Panc1 (cell line): Measurements from ENCODE around the gene NFIB. TPM values are rescaled to one million over a fixed set of nuclear protein-coding genes. Genes with fewer than 3 reads are reported as not detected.

Source experiments
- ATAC-seq: fragments of 200-7000 bp; cut with Tn5 transposase; 2 replicates; pipeline ENCODE4 v1.9.1; 2020; ENCODE audit warnings: mild to moderate bottlenecking, moderate library complexity
- BruUV-seq: library from RNA; stranded (reverse); fragments of 400-500 nt; replicated peaks from 2 replicates; lab custom pipeline; 2021; lab: Mats Ljungman, UMichigan
- CTCF ChIA-PET: fragments of 300-600 bp; sonication (Branson Sonifier 250); formaldehyde crosslinking; loops from one replicate; lab custom pipeline; 2022; ENCODE audit warnings: antibody characterized with exemption; lab: Charles Lee
- POLR2A ChIA-PET: fragments of 300-600 bp; sonication (Branson Sonifier 250); formaldehyde crosslinking; loops from one replicate; lab custom pipeline; 2022; ENCODE audit warnings: antibody characterized with exemption; lab: Charles Lee
- DNase-seq: peaks from one replicate; pipeline ENCODE4 v3.0.0-alpha.2; 2010; ENCODE audit warnings: low read depth, low spot score
- H3K27ac ChIP-seq: 2 replicates; pipeline ENCODE4 v1.5.1; 2011; ENCODE audit warnings: mild to moderate bottlenecking, low read length, inconsistent platforms
- H3K27me3 ChIP-seq: fragments of 200-500 bp; sonication (Bioruptor generic); 2 replicates; pipeline ENCODE4 v1.6.0; 2014; ENCODE audit warnings: low read length, inconsistent platforms; ENCODE audit not compliant: control insufficient read depth, insufficient read depth
- H3K36me3 ChIP-seq: fragments of 200-500 bp; sonication (Bioruptor generic); 2 replicates; pipeline ENCODE4 v1.5.1; 2014; ENCODE audit warnings: inconsistent platforms, mild to moderate bottlenecking, low read length, moderate library complexity; ENCODE audit not compliant: control insufficient read depth, insufficient read depth
- H3K4me1 ChIP-seq: 2 replicates; pipeline ENCODE4 v1.5.1; 2011; ENCODE audit warnings: inconsistent platforms, mild to moderate bottlenecking, low read length, moderate library complexity; ENCODE audit not compliant: control insufficient read depth, insufficient read depth
- H3K4me3 ChIP-seq, 2 experiments: 2 replicates each; pipeline ENCODE4 v1.5.1; 2011 to 2012; ENCODE audit warnings: low read depth in 2 of 2, low read length in 2 of 2, mild to moderate bottlenecking in 2 of 2, inconsistent platforms in 1 of 2, moderate library complexity in 1 of 2
- H3K9me3 ChIP-seq: fragments of 200-500 bp; sonication (Bioruptor generic); 2 replicates; pipeline ENCODE4 v1.5.1; 2014; ENCODE audit warnings: low read depth, mild to moderate bottlenecking, inconsistent platforms, low read length, moderate library complexity; ENCODE audit not compliant: control insufficient read depth, insufficient read depth
- POLR2AphosphoS5 ChIP-seq: IDR thresholded peaks from 2 replicates; pipeline ENCODE4 v1.6.1; 2012; ENCODE audit warnings: mild to moderate bottlenecking, low read depth, low read length, moderate library complexity
- SIN3A ChIP-seq: IDR thresholded peaks from 2 replicates; pipeline ENCODE4 v1.6.1; 2012; ENCODE audit warnings: low read depth, mild to moderate bottlenecking, low read length, moderate library complexity, borderline replicate concordance; ENCODE audit not compliant: insufficient read depth
- TCF7L2 ChIP-seq: IDR thresholded peaks from 2 replicates; pipeline ENCODE4 v1.6.1; 2011; ENCODE audit warnings: mild to moderate bottlenecking, low read depth, low read length, inconsistent platforms
- in situ Hi-C: cut with HindIII; loops from 2 replicates; pipeline ENCODE4 v1.10.0; 2016; ENCODE audit warnings: low sequenced_read_pairs, low pct_unique_long_range_greater_than_20kb
- intact Hi-C: fragments of 100-400 bp; cut with micrococcal nuclease; formaldehyde crosslinking; loops from one replicate; pipeline ENCODE4 v1.10.0; 2022; ENCODE audit not compliant: unreplicated experiment
- total RNA-seq: library from RNA; stranded (reverse); gene quantifications from one replicate; pipeline ENCODE4 v1.2.1, GENCODE V29; 2021; ENCODE audit not compliant: unreplicated experiment
- TF ChIP-seq, protein P1 (sequence below), 2 experiments: IDR thresholded peaks; 2 replicates each; pipeline ENCODE4 v1.6.1; 2011 to 2012; ENCODE audit warnings: low read depth in 2 of 2, control low read depth in 1 of 2, low read length in 1 of 2, mild to moderate bottlenecking in 1 of 2, moderate library complexity in 1 of 2; ENCODE audit not compliant: insufficient read depth in 1 of 2
- TF ChIP-seq, protein P2 (sequence below): fragments of 450-650 bp; IDR thresholded peaks from 2 replicates; pipeline ENCODE4 v1.5.1; 2017; ENCODE audit warnings: mild to moderate bottlenecking

Gene NFIB
- total RNA-seq, 1 experiment from 2014 or later = 26.7 TPM

GRCh38 chr9:14273696-14274121 is 40.2 kb downstream of the NFIB start:
- no peak for DNase-seq
- CTCF ChIA-PET = no interaction called here
- Histone ChIP-seq H3K4me3 (no peak overlapping the region), H3K27me3 (no peaks in the 10 kb centered on the region), H3K9me3 (no peaks in the 10 kb centered on the region), H3K36me3 (no peaks in the 10 kb centered on the region), H3K27ac (no peak overlapping the region), H3K4me1 (no peaks in the 10 kb centered on the region; the same call in 1 of the 2 replicates)
- TF ChIP-seq, protein P1, sequence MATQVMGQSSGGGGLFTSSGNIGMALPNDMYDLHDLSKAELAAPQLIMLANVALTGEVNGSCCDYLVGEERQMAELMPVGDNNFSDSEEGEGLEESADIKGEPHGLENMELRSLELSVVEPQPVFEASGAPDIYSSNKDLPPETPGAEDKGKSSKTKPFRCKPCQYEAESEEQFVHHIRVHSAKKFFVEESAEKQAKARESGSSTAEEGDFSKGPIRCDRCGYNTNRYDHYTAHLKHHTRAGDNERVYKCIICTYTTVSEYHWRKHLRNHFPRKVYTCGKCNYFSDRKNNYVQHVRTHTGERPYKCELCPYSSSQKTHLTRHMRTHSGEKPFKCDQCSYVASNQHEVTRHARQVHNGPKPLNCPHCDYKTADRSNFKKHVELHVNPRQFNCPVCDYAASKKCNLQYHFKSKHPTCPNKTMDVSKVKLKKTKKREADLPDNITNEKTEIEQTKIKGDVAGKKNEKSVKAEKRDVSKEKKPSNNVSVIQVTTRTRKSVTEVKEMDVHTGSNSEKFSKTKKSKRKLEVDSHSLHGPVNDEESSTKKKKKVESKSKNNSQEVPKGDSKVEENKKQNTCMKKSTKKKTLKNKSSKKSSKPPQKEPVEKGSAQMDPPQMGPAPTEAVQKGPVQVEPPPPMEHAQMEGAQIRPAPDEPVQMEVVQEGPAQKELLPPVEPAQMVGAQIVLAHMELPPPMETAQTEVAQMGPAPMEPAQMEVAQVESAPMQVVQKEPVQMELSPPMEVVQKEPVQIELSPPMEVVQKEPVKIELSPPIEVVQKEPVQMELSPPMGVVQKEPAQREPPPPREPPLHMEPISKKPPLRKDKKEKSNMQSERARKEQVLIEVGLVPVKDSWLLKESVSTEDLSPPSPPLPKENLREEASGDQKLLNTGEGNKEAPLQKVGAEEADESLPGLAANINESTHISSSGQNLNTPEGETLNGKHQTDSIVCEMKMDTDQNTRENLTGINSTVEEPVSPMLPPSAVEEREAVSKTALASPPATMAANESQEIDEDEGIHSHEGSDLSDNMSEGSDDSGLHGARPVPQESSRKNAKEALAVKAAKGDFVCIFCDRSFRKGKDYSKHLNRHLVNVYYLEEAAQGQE (IDR thresholded peaks at IDR 0.05; ENCODE audit: insufficient read depth in 1 of 2, low read depth in 2 of 2, low read length in 1 of 2) = no peak
- no peak for TF ChIP-seq SIN3A
- no peak for TF ChIP-seq TCF7L2
- no peak for TF ChIP-seq POLR2AphosphoS5
- TF ChIP-seq, protein P2, sequence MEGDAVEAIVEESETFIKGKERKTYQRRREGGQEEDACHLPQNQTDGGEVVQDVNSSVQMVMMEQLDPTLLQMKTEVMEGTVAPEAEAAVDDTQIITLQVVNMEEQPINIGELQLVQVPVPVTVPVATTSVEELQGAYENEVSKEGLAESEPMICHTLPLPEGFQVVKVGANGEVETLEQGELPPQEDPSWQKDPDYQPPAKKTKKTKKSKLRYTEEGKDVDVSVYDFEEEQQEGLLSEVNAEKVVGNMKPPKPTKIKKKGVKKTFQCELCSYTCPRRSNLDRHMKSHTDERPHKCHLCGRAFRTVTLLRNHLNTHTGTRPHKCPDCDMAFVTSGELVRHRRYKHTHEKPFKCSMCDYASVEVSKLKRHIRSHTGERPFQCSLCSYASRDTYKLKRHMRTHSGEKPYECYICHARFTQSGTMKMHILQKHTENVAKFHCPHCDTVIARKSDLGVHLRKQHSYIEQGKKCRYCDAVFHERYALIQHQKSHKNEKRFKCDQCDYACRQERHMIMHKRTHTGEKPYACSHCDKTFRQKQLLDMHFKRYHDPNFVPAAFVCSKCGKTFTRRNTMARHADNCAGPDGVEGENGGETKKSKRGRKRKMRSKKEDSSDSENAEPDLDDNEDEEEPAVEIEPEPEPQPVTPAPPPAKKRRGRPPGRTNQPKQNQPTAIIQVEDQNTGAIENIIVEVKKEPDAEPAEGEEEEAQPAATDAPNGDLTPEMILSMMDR = no peak
- intact Hi-C loops (no loop called here), in situ Hi-C loops (no loop called here)
- ATAC-seq = no peak
- POLR2A ChIA-PET = no interaction called here
- BruUV-seq = no TSS peak

DNA sequence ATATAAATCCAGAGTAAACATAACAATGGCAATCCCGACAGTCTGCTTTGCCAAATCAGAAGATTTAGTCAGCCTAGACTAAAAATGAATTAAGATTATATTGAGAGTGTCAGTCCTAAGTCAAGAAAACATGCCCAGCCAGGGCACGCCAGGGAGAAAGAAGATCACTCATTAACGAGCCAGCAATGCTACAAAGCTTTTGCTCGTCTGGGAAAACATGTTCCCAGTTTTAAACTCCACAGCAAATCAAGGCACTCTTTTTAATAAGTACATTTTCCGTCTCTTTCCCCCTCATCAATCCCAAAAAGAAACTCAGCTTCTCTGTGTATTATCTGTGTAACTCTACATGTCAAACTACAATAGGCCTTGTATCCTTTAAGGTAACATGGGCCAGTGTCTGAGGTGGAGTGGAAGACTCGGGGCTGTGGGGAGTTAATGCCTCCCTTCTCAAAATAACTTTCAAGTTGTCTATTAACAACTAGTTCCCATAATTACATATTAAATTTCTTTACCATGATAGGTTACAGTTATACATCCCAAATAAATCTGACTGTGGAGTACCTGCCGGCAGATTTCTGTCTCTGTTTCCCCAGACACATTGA is 40.9 kb downstream of the NFIB start:
- Histone ChIP-seq H3K36me3 (no peaks in the 10 kb centered on the region), H3K4me1 (no peaks in the 10 kb centered on the region; the same call in 1 of the 2 replicates), H3K9me3 (no peaks in the 10 kb centered on the region), H3K27me3 (no peaks in the 10 kb centered on the region), H3K27ac (no peak overlapping the region), H3K4me3 (no peak overlapping the region)
- DNase-seq (no peak), ATAC-seq (no peak)
- no TSS peak for BruUV-seq
- POLR2A ChIA-PET = no interaction called here
- no peak for TF ChIP-seq TCF7L2
- TF ChIP-seq, protein P1 (IDR thresholded peaks at IDR 0.05; ENCODE audit: insufficient read depth in 1 of 2, low read depth in 2 of 2, low read length in 1 of 2) = no peak
- TF ChIP-seq SIN3A = no peak
- TF ChIP-seq, protein P2 = no peak
- no peak for TF ChIP-seq POLR2AphosphoS5
- intact Hi-C loops (no loop called here), in situ Hi-C loops (no loop called here)
- CTCF ChIA-PET = no interaction called here
